GM12878 (cell line): ENCODE measurements around the gene GABRB1. TPM values are rescaled to one million over a fixed set of nuclear protein-coding genes. Genes with fewer than 3 reads are reported as not detected.

Source experiments
- BHLHE40 ChIP-seq, 2 experiments: fragments of 450-650 bp in 1 of 2; IDR thresholded peaks; 2 replicates each; pipeline ENCODE4 v1.6.1; 2011 to 2017; ENCODE audit warnings: low read depth in 2 of 2, borderline replicate concordance in 1 of 2, improper control_type of control experiment in 1 of 2, low read length in 1 of 2, mild to moderate bottlenecking in 1 of 2
- EED ChIP-seq: sonication (generic); IDR thresholded peaks from 2 replicates; pipeline ENCODE4 v1.6.1; 2016; ENCODE audit warnings: antibody characterized with exemption, low read depth
- KAT2A ChIP-seq: conservative IDR thresholded peaks from 2 replicates; pipeline ENCODE4 v1.6.1; 2011; ENCODE audit warnings: low read depth, low read length; ENCODE audit not compliant: control insufficient read depth
- NFYB ChIP-seq: IDR thresholded peaks from 2 replicates; pipeline ENCODE4 v1.6.1; 2011; ENCODE audit warnings: low read depth, mild to moderate bottlenecking, low read length, improper control_type of control experiment, moderate library complexity; ENCODE audit not compliant: insufficient read depth
- POU2F2 ChIP-seq: IDR thresholded peaks from 3 replicates; pipeline ENCODE4 v1.6.1; 2011; ENCODE audit warnings: low read depth, mild to moderate bottlenecking, low read length, borderline replicate concordance
- SMAD1 ChIP-seq: fragments of 450-650 bp; IDR thresholded peaks from 2 replicates; pipeline ENCODE4 v1.6.1; 2018; ENCODE audit warnings: mild to moderate bottlenecking, low read depth; ENCODE audit not compliant: partially characterized antibody
- YY1 ChIP-seq: IDR thresholded peaks from 2 replicates; pipeline ENCODE4 v1.6.1; 2011; ENCODE audit warnings: low read depth, mild to moderate bottlenecking, low read length
- ZNF622 ChIP-seq: fragments of 450-650 bp; IDR thresholded peaks from 2 replicates; pipeline ENCODE4 v1.6.1; 2017; ENCODE audit warnings: mild to moderate bottlenecking, inconsistent platforms
- polyA plus RNA-seq, 11 experiments: library from polyadenylated mRNA; depleted of rRNA in 4 of 11; unstranded in 6 of 11; stranded (reverse) in 5 of 11; fragments of >200 nt; fragmentation: Nextera tagmentation in 4 of 11; fragmentation: Illumina TruSeq in 1 of 11; extraction: Ambion mirVana in 4 of 11; extraction: Trizol in 1 of 11; gene quantifications; 1 replicate in 1 of 11; 2 replicates in 10 of 11; pipeline versions ENCODE4 v1.2.1 to v1.2.3, GENCODE V29; 2011 to 2016; ENCODE audit warnings: inconsistent platforms in 2 of 11, missing spikeins in 2 of 11, low read depth in 1 of 11
- total RNA-seq, 4 experiments: library from RNA; depleted of rRNA in 3 of 4; stranded (reverse); fragments of >200 nt in 3 of 4; fragmentation: Illumina TruSeq in 1 of 4; extraction: Trizol in 1 of 4; gene quantifications; 2 replicates each; pipeline versions ENCODE4 v1.2.1 to v1.2.3, GENCODE V29; 2013 to 2021
- TF ChIP-seq, protein P1 (sequence below): IDR thresholded peaks from 2 replicates; pipeline ENCODE4 v1.6.1; 2011; ENCODE audit warnings: mild to moderate bottlenecking, low read depth, low read length, moderate library complexity; ENCODE audit not compliant: insufficient replicate concordance
- TF ChIP-seq, protein P2 (sequence below): fragments of 450-650 bp; IDR thresholded peaks from 2 replicates; pipeline ENCODE4 v1.6.1; 2017; ENCODE audit warnings: mild to moderate bottlenecking
- TF ChIP-seq, protein P3 (sequence below): IDR thresholded peaks from 2 replicates; pipeline ENCODE4 v1.6.1; 2011; ENCODE audit warnings: low read depth, mild to moderate bottlenecking, low read length, moderate library complexity, borderline replicate concordance; ENCODE audit errors: extremely low read depth

The GABRB1 gene
- total and polyA plus RNA-seq, 10 of the 15 experiments (the other 5 are each of a cell fraction or from before 2014, with no cell fraction given), result 0.13 to 0.92 TPM; not detected in 8

DNA sequence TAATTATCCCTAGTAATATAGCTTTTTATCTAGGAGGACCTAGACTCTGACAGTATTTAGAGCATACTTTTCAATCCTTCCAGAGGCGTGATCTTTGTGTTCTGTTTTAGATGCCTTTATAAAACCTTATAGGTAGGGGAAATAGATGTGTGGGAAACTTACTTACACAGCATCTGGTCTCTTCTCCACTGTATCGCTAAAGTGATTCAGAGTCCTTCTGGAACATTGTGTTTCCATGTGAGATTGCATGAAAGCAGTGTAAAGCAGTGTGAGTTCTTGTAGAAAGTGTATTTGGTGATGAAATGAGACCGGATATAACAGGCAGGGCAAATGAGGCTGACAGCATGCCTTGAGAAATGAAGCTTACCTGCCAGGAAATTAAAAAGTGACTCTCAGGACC is 9.5 kb downstream of the GABRB1 start (continued):
- TF ChIP-seq, protein P1, sequence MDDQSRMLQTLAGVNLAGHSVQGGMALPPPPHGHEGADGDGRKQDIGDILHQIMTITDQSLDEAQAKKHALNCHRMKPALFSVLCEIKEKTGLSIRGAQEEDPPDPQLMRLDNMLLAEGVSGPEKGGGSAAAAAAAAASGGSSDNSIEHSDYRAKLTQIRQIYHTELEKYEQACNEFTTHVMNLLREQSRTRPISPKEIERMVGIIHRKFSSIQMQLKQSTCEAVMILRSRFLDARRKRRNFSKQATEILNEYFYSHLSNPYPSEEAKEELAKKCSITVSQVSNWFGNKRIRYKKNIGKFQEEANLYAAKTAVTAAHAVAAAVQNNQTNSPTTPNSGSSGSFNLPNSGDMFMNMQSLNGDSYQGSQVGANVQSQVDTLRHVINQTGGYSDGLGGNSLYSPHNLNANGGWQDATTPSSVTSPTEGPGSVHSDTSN, result no peak
- TF ChIP-seq YY1 (no peak), ZNF622 (no peak), KAT2A (no peak), POU2F2 (no peak), EED (no peak), BHLHE40 (IDR thresholded peaks at IDR 0.05; ENCODE audit: borderline replicate concordance in 1 of 2, low read depth in 2 of 2, low read length in 1 of 2) (no peak), NFYB (no peak), SMAD1 (no peak)
- TF ChIP-seq, protein P2, sequence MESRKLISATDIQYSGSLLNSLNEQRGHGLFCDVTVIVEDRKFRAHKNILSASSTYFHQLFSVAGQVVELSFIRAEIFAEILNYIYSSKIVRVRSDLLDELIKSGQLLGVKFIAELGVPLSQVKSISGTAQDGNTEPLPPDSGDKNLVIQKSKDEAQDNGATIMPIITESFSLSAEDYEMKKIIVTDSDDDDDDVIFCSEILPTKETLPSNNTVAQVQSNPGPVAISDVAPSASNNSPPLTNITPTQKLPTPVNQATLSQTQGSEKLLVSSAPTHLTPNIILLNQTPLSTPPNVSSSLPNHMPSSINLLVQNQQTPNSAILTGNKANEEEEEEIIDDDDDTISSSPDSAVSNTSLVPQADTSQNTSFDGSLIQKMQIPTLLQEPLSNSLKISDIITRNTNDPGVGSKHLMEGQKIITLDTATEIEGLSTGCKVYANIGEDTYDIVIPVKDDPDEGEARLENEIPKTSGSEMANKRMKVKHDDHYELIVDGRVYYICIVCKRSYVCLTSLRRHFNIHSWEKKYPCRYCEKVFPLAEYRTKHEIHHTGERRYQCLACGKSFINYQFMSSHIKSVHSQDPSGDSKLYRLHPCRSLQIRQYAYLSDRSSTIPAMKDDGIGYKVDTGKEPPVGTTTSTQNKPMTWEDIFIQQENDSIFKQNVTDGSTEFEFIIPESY, result no peak
- TF ChIP-seq, protein P3, sequence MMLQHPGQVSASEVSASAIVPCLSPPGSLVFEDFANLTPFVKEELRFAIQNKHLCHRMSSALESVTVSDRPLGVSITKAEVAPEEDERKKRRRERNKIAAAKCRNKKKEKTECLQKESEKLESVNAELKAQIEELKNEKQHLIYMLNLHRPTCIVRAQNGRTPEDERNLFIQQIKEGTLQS, result no peak
